Ovary (tissue), 9 donors: ENCODE data around the gene ZBTB47. TPM values are rescaled to one million over a fixed set of nuclear protein-coding genes. Genes with fewer than 3 reads are reported as not detected.

ENCODE experiments used
- DNase-seq, 5 donors: peaks; one replicate each; pipeline ENCODE4 v3.0.0-alpha.2; 2019 to 2020
- H3K27ac ChIP-seq, 2 donors: fragments of 200-600 bp; one replicate each; pipeline versions ENCODE4 v1.5.1 to v1.8.0; 2019 to 2022
- H3K27me3 ChIP-seq: fragments of 200-600 bp; one replicate; pipeline ENCODE4 v1.8.0; 2022
- H3K36me3 ChIP-seq: fragments of 200-600 bp; sonication (generic); one replicate; pipeline ENCODE4 v1.5.1; 2019
- H3K4me1 ChIP-seq: one replicate; pipeline ENCODE4 v1.8.1; 2013; ENCODE audit warnings: mild to moderate bottlenecking, moderate library complexity; ENCODE audit not compliant: insufficient read depth
- H3K4me3 ChIP-seq: fragments of 200-600 bp; sonication (generic); one replicate; pipeline ENCODE4 v1.5.1; 2017
- H3K9me3 ChIP-seq, 2 donors: fragments of 200-600 bp in 1 of 2; sonication (generic) in 1 of 2; one replicate each; pipeline versions ENCODE4 v1.5.1 to v1.8.1; 2013 to 2019; ENCODE audit warnings: mild to moderate bottlenecking in 1 of 2, moderate library complexity in 1 of 2
- CTCF ChIP-seq, 3 donors: fragments of 450-650 bp in 2 of 3; fragments of 200-600 bp in 1 of 3; IDR thresholded peaks; one replicate each; pipeline versions ENCODE4 v1.5.1 to v1.8.0; 2016 to 2022; ENCODE audit warnings: antibody characterized with exemption in 3 of 3, mild to moderate bottlenecking in 1 of 3
- EP300 ChIP-seq: sonication (generic); formaldehyde crosslinking; IDR thresholded peaks from one replicate; pipeline ENCODE4 v1.6.1; 2017; ENCODE audit warnings: antibody characterized with exemption
- POLR2A ChIP-seq: fragments of 450-650 bp; IDR thresholded peaks from one replicate; pipeline ENCODE4 v1.6.1; 2017; ENCODE audit warnings: antibody characterized with exemption, mild to moderate bottlenecking, moderate library complexity
- WGBS, 3 donors: extraction: QIAGEN DNeasy Blood & Tissue Kit in 1 of 3; methylation state at CpG; one replicate each; pipeline versions ENCODE4 v1.1.5 to v1.1.7; 2013 to 2017; 5-methylcytosine and 5-hydroxymethylcytosine counted together
- intact Hi-C, 4 donors: fragments of 100-400 bp; cut with DNase I; formaldehyde crosslinking; loops; one replicate each; pipeline versions ENCODE4 v1.11.0 to v1.15.1; 2022 to 2023
- polyA plus RNA-seq, 2 donors: library from polyadenylated mRNA; stranded (reverse); fragments of 200-250 nt in 1 of 2; fragments of 350-450 nt in 1 of 2; fragmentation: Illumina TruSeq in 1 of 2; extraction: RNeasy Lipid Tissue Mini Kit (QIAGEN cat#74804) in 1 of 2; gene quantifications; one replicate each; pipeline ENCODE4 v1.2.3, GENCODE V29; 2013 to 2014
- total RNA-seq, 7 donors: library from RNA; depleted of rRNA in 2 of 7; stranded (reverse); fragments of >200 nt in 2 of 7; fragmentation: NEBNext Ultra II Directional in 3 of 7; extraction: Animal tissue kit (Norgen Biotek cat#: 25700) in 3 of 7; gene quantifications; one replicate each; pipeline versions ENCODE4 v1.1.0 to v1.2.4, GENCODE V29; 2016 to 2023
- donor health status: DM: no; HTN: no; CAD: no; lungs with moderate emphysema.
- donor health status: DM: no; HTN: no; CAD: no.
- donor health status: Bipolar disorder and iron deficiency.
- donor health status: DM: yes; HTN: yes; CAD: no.
- donor health status: DM: no; HTN: no; CAD: no.
- donor health status: DM: yes; HTN: yes; CAD: no.

Gene ZBTB47
- total and polyA plus RNA-seq, 9 donors: 7.7 to 41.9 (median 25.0) TPM

DNA sequence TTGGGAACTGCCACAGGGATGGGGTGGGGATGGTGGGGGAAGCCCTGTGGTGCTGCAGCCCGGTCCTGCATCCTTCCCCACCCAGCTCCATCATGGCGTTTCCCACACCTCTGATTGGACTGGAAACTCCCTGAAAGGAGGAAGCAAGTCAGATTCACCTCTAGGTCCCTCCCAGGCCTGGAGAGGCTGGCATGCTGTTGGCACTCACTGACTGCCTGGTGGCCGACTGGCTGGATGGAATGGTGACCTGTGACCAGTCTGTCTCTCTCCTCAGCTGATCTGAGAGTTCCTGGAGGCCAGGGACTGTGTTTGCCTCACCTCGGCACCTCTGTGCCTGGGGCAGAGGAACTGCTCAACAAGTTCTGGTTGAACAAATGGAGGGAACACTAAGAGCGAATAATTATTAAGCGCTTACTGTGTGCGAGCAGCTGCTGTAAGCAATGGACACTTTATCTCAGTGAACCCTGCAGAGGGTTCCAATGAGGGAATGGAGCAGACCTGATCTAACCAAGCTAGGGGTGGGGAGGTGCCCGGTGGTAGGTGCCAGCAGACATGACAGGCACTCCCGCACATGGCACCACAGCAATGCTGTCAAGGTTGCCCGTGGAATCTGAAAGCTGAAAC lies 52.6 kb downstream of the ZBTB47 start:
- H3K27me3 ChIP-seq: no peaks in the 10 kb centered on the region
- no peak overlapping the region for H3K4me3 ChIP-seq
- no peak for TF ChIP-seq EP300
- no peak for TF ChIP-seq CTCF (IDR thresholded peaks at IDR 0.05)
- TF ChIP-seq POLR2A: no peak
- H3K9me3 ChIP-seq: no peaks in the 10 kb centered on the region
- intact Hi-C loops: no loop called here
- no peaks in the 10 kb centered on the region for H3K36me3 ChIP-seq
- DNase-seq: peak in 1 of 5 donors; percentile 1
- no peaks in the 10 kb centered on the region for H3K4me1 ChIP-seq
- WGBS, 3 donors: 78 to 80% (median 80%) methylated on average over 10 of the region's 10 CpGs
- no peak overlapping the region for H3K27ac ChIP-seq

GRCh38 chr3:42706721-42707619 lies 53.5 kb downstream of the ZBTB47 start:
- Histone ChIP-seq H3K9me3 (no peaks in the 10 kb centered on the region), H3K27ac (no peak overlapping the region), H3K4me1 (no peaks in the 10 kb centered on the region), H3K27me3 (no peaks in the 10 kb centered on the region), H3K36me3 (no peaks in the 10 kb centered on the region), H3K4me3 (no peak overlapping the region)
- no peak for TF ChIP-seq CTCF (IDR thresholded peaks at IDR 0.05)
- TF ChIP-seq POLR2A: no peak
- no peak for TF ChIP-seq EP300
- intact Hi-C loops: no loop called here
- 75 to 78% (median 77%) methylated on average over 7 of the region's 7 CpGs for WGBS, 3 donors
- DNase-seq: peak in 2 of 5 donors; percentile 2 to 3

DNA sequence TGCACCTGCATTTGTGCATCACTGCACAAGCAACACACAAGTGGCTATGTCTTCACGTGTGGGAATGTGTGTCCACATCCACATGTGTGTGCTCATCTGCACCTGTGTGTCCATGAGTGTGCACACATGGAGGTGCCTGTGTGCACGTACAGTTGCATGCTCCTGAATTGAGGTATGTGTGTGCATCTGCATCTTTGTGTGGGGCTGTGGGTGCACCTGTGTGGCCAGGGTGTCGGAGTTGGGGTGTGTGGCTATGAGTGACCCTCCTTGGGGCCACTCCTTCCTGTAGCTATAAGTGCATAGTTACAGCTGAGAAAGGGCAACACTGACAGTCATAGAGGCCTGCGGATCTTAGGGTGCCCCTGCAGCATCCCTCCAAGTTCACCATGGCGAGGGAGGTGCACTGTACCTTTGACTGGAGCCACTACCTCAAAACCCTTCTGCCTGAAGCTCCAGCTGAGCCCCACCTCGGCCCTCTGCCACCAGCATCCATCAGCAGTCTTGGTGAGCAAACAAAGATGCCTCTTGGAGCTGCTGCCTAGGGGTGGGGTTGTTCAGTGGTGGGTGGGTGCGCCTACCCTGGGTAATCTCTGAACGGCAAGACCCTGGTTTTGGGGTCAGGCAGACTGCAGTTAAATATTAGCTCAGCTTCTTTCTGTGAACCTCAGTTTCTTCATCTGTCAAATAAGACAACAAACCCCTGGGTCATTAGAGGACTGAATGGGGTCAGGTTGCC lies 54.3 kb downstream of the ZBTB47 start:
- Histone ChIP-seq H3K9me3 (no peaks in the 10 kb centered on the region), H3K4me1 (no peaks in the 10 kb centered on the region), H3K27ac (no peak overlapping the region), H3K36me3 (no peaks in the 10 kb centered on the region), H3K4me3 (no peak overlapping the region), H3K27me3 (no peaks in the 10 kb centered on the region)
- intact Hi-C loops: no loop called here
- whole genome bisulfite sequencing, 3 donors: 77 to 86% (median 81%) methylated on average over 8 of the region's 8 CpGs
- DNase-seq: peak in 2 of 5 donors; percentile 3
- no peak for TF ChIP-seq EP300
- TF ChIP-seq POLR2A: no peak
- TF ChIP-seq CTCF (IDR thresholded peaks at IDR 0.05): no peak

DNA sequence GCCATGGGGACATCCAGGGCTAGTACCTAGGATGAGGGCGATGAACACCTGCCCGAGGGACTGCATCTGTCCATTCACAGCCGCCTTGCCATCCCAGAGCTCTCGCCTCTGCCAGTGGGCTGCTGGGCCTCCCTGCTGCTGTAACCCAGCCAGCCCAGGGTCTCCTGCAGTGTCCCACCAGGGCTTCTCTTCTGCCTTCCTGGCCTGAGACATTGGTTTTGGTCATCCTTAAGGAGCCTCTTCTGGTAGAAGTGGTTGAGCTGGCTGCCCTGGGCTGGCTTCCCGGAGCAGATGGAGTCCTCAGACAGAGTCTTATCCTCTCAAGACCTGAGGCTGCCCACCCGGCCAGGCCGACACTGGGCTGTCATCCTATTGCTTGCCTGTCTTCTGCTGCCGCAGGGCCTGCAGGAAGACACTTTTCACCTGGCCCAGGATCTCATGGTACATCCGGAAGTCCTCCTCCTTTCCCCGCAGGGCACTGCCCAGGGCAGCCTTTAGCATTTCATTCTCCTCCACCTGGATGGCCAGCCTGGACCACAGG lies 55.2 kb downstream of the ZBTB47 start:
- TF ChIP-seq EP300 (no peak), CTCF (IDR thresholded peaks at IDR 0.05) (no peak), POLR2A (no peak)
- no peaks in the 10 kb centered on the region for H3K27me3 ChIP-seq
- H3K36me3 ChIP-seq: no peaks in the 10 kb centered on the region
- no peak overlapping the region for H3K4me3 ChIP-seq
- H3K27ac ChIP-seq: no peak overlapping the region
- 84 to 91% (median 89%) methylated on average over 10 of the region's 10 CpGs for WGBS, 3 donors
- peak in 2 of 5 donors; percentile 3 to 7 for DNase-seq
- intact Hi-C loops: no loop called here
- no peaks in the 10 kb centered on the region for H3K4me1 ChIP-seq
- H3K9me3 ChIP-seq: no peaks in the 10 kb centered on the region
